HEK293T (cell line): ENCODE measurements around the gene TRIM5.

Source experiments
- CTCF ChIA-PET: fragments of 350-600 bp; formaldehyde crosslinking; extraction: SDS; loops from one replicate; lab custom pipeline; 2021; ENCODE audit warnings: antibody characterized with exemption, inconsistent platforms; lab: Yijun Ruan, JAX
- POLR2A ChIA-PET: fragments of 350-600 bp; formaldehyde crosslinking; extraction: SDS; loops from one replicate; lab custom pipeline; 2020; ENCODE audit warnings: antibody characterized with exemption, inconsistent platforms; lab: Yijun Ruan, JAX
- DNase-seq: peaks from one replicate; pipeline ENCODE4 v3.0.0; 2012; ENCODE audit warnings: mixed read lengths; ENCODE audit errors: extremely low spot score
- FOXM1 ChIP-seq: fragments of 450-650 bp; IDR thresholded peaks from 2 replicates; pipeline ENCODE4 v1.6.1; 2017; ENCODE audit warnings: mild to moderate bottlenecking, borderline replicate concordance
- SUZ12 ChIP-seq: fragments of 450-650 bp; IDR thresholded peaks from 2 replicates; pipeline ENCODE4 v1.6.1; 2016; ENCODE audit warnings: mild to moderate bottlenecking
- ZNF384 ChIP-seq: fragments of 450-650 bp; IDR thresholded peaks from 2 replicates; pipeline ENCODE4 v1.6.1; 2016
- TF ChIP-seq, protein P1 (sequence below): fragments of 450-650 bp; IDR thresholded peaks from 2 replicates; pipeline ENCODE4 v1.6.1; 2016

The TRIM5 gene

DNA sequence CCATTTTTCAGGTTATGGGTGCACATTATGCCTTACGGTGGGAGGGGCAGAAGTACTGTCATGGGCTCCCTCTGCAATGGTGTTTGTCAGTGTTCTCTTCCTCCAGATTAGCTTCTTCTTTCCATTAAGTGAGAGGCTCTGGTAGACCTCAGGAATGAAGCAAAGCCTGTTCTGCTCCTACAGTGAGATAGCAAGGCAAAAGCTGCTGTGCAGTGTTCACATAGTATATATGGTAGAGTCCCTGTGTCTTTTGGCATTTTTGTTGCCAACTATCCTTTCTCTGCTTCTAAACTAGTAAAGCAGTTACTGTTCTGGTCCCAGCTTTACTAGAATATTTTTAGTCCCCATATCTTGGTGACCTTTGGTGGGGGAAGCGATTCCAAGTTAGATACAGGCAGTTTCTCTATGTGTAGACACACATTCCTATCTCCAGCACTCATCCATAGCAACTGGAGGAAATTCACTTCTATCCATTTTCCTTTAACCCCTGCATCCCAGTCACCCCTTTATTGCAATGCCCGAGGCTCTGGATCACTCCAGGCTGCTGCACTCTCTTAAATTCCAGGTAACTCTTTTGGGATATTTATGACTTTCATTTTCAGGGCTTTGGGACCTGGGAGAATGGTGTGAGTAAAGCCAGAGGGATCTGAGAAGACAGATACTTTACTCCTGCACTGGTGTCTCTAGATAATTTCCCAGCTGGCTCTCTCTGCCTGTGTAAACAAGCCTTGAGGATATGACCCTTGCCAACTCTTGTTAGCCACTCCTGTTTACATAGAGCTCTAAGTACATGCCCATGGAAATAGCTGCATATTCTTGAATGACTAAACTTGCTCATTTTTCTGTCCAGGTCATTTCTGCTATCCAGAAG lies 64.0 kb downstream of the TRIM5 start:
- POLR2A ChIA-PET, result interaction anchor here (0.9 kb wide), 1 partner anchor 15 kb away, joined by 3 read pairs; no protein-coding TSS in a partner anchor
- DNase-seq, result no peak
- CTCF ChIA-PET, result no interaction called here
- no peak for TF ChIP-seq SUZ12
- TF ChIP-seq FOXM1, result no peak

DNA sequence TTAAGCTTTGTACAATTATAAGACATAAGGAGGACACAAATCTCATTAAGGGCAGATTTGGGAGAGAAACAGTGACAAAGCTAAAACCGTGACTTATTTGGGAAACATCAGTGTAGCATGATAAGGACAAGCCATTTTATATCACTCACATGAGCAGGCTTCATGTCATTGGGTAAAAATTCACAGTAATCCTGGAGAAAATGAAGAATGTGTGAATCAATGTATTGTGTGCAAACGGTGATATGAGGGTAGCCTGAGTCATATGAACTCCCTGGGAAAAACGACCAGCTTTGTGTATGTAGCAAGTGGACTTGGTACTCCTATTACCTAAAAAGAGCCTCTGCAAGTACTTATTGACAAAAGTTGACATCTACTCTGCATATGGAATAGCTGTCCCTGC lies 66.1 kb downstream of the TRIM5 start:
- CTCF ChIA-PET, result no interaction called here
- DNase-seq, result no peak
- TF ChIP-seq SUZ12 (no peak), ZNF384 (no peak)
- TF ChIP-seq, protein P1, sequence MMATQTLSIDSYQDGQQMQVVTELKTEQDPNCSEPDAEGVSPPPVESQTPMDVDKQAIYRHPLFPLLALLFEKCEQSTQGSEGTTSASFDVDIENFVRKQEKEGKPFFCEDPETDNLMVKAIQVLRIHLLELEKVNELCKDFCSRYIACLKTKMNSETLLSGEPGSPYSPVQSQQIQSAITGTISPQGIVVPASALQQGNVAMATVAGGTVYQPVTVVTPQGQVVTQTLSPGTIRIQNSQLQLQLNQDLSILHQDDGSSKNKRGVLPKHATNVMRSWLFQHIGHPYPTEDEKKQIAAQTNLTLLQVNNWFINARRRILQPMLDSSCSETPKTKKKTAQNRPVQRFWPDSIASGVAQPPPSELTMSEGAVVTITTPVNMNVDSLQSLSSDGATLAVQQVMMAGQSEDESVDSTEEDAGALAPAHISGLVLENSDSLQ, result no peak
- POLR2A ChIA-PET, result interaction anchor here (0.6 kb wide), 1 partner anchor 1741 kb away, joined by 3 read pairs; no protein-coding TSS in a partner anchor
